Central memory CD4-positive, alpha-beta T cell (primary cell): Measurements from ENCODE around the gene DELE1.
A peak's percentile ranks its signal among the peaks of the same experiment; 100 is the strongest.

ENCODE experiments used
- DNase-seq: peaks from one replicate; pipeline ENCODE4 v3.0.0; 2022

DELE1 gene

DNA sequence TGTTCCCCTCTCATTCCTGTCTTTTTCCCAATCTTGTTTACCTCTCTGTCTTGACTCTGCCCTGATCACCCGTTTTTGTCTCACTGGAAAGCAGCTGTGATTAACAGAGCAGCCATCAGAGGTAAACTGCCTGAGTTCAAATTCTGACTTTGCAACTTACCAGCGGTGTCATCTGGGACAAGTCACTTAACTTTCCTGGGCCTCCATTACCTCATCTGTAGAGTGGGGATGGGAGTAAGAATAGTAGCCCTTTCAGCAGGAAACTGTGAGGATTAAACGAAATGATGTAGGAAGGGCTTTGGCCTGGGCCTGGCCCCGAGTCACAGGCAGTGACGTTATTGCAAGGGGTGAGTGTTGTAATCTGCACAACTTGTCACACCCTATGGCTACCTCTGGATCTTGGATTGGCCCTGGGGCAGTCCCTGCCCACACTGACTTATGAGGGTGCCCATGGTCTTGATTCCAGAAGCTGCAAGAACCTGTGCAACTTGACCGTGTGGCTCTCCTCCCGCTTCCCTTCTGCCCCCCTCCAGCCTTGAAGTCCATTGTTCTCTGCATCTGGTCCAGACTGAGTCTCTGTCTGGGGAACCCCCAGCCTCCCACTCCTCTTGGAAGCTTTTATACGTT lies 35.0 kb downstream of the DELE1 start:
- no peak for DNase-seq

DNA sequence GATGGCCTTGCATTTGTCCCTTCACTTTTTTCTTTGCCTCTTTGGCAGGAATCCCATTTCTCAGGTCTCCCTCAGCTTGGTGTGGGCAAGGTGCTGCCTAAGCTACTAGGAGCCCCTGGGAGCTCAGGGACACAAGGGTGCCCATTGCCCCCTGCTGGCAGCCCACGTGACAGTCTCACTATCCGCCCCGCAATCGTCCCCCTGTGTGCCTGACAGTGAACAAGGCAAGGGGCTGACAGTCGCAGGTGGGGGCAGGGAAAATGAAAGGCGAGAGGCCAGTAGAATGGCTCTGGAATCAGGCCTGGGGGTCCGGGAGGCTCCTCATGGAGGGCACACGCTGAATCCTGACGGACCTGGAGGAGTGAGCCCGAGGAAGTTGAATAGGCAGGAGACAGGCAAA lies 36.3 kb downstream of the DELE1 start:
- no peak for DNase-seq

DNA sequence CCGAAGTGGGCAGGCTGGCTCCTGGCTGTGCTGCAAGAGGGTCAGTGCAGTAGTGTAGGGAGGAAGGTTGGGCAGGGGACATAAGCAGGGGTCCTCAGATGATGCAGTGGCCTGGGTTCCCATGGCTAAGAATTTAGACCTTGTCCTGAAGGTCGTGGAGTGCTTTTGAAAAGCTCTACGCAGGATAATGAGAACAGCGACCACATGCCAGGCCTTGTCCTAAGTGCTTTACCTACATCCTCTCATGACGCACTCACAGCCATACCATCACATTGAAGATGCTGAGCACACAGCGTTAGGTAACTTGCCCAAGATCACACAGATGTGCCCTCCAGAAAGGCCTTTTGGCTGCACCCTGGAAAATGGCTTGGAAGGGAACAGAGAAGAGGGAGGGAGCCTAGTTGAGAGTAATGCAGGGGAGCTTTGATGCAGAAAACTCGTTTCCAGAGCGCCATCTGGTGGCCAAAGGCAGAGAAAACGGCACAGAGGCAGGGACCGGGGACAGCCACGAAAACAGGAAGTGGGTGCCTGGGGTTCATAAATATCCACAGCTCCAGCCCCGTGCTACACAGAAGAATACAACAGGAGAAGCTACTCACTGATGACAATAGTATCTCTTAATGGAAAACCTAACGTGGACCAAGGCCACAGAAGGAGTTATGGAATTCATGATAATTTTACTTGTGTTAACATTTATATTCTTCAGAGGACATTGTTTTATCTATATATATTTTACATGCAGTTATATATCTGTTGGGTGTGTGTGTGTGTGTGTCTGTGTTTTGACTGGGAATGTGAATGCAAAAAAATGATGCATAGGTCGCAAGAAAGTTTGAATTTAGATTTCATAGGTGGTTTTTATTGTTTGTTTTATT lies 37.0 kb downstream of the DELE1 start:
- DNase-seq: peak; percentile 85

DNA sequence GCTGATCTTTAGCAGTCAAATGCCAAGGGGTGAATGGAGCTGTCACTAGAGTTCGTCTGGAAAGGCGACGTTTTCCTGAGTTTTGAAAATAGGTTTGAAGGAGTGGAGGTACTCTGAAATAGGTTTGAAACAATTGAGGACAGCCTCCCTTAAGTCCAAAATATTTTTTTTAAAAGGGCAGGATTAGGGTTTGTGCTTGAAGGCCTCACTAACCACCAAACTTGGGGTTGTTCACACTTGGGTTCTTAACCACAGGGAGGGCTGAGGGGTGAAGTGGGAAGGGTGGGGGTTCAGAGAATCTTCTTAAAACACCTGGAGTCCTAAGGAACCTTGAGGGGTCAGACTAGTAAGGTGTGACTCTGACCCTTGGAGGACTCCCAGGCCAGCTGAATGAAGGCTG lies 37.8 kb downstream of the DELE1 start:
- no peak for DNase-seq

DNA sequence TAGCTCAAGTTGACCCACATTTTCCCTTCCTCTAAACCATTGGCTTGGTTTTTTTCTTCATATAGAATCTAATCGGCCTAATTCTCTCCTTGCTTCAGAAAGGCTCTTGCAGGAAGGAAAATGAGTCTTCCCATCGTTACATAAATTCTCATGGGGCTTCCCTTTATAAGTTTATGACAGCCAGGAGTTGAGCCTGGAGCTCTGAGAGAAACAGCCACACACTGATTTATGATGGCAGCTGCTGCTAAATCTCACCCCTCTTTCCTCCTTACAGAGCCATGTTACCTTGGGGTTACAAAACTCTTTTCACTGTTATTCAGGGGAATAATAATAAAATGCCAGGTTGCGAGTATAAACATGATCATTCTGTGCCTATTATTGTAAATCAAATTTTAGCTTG lies 40.0 kb downstream of the DELE1 start:
- no peak for DNase-seq

DNA sequence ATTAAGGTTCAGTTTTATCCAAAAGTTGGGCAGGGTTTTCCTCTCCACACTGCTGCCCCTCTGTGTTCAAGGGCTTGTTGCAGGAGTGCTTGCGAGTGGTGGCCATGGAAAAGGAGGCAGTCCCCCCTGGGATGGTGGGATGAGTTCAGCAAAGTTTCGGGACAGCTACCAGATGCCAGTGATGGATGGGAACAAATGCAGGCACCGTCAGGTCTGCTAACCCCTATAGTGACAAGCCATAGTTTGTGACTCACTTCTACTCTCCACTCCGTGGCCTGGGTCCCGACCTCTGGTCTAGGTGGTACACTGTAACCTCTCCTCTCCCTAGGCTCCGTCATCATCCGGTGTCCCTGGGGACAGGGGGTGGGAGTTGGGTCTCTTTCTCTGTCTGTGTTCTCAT lies 41.4 kb downstream of the DELE1 start:
- DNase-seq: no peak

DNA sequence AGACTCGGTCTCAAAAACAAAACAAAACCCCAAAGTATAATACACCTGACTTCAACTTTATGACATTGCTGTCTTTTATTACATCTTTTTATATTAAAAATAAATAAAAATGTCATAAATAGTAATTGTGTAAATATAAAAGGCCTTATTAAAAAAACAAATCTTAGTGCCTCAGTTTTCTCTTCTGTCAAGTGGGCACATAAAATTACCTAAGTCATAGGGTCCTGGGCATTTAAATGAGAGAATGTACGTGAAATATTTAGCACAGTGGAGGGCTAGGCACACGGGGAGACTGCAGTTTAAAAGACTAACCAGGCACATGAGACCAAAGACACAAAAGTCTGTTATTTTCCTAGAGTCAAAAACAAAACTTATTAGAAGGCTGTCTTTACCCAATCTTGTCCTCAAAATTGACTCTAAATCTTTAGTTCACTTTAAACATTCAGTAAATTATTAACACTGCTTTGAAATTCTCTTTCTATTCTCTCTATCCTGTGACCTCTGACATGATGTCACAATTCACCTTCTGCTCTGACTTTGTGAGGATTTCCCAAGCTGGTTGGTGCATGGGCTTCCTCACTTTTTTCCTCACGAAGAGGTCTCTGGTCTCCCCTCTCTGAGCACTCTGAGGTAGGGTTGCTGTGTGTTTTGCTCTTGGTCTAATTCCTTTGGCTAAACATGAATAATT lies 42.7 kb downstream of the DELE1 start:
- no peak for DNase-seq

DNA sequence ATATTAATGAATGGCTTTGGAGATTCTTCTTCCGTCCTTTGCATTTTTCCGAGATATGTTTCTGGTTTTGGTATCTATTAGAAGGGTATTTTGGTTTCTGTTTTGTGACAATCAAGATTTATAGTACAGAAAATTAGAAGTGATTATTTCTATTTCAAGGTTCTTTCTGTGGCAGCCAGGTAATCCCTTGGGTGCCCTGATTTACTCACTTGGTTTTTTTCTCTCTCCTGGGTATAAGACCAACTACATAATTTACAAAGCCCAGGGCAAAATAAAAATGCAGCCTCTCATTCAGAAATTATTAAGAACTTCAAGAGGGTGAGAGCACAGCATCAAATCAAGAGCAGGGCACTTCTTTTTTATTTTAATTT lies 43.3 kb downstream of the DELE1 start:
- DNase-seq: no peak

DNA sequence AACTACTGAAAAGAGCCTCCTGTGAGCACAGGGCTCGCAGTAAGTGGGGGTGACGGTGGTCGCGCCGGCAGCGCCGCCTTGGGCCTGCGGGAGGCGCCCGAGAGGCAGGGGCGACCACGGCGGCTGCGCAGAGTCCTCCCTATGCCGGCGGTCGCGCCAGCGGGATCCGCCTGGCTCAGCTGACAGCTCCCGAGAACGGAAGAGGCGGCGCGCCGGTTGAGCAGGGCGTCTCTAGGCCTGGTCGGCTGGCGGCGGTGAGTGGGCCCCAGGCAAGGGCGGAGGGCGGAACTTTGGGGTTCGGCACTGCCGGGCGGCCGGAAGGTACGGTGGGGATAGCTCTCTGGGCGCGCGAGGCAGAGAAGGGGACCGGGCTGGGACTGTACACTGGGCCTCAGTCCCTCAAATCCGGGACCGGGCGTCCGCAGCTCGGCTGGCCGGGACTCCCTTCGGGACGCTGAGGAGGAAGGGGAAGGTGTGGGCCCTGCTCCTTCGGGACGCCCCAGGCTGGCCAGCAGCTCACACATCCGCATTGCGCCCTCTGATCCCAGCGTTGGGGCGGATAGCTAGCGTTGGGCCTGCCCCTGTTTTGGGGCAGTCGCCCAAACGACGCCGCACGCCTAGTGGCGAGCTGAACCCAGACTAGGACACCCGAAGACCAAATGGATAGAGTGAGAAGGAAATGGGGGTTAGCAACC lies 45.4 kb downstream of the DELE1 start, which contains the start of gene RNF14:
RNF14 (plus strand) TSS at position 192 of the 695 bp plus-strand sequence. CDS start 4,484 bp downstream, outside the sequence.
- DNase-seq: peak; percentile 94

DNA sequence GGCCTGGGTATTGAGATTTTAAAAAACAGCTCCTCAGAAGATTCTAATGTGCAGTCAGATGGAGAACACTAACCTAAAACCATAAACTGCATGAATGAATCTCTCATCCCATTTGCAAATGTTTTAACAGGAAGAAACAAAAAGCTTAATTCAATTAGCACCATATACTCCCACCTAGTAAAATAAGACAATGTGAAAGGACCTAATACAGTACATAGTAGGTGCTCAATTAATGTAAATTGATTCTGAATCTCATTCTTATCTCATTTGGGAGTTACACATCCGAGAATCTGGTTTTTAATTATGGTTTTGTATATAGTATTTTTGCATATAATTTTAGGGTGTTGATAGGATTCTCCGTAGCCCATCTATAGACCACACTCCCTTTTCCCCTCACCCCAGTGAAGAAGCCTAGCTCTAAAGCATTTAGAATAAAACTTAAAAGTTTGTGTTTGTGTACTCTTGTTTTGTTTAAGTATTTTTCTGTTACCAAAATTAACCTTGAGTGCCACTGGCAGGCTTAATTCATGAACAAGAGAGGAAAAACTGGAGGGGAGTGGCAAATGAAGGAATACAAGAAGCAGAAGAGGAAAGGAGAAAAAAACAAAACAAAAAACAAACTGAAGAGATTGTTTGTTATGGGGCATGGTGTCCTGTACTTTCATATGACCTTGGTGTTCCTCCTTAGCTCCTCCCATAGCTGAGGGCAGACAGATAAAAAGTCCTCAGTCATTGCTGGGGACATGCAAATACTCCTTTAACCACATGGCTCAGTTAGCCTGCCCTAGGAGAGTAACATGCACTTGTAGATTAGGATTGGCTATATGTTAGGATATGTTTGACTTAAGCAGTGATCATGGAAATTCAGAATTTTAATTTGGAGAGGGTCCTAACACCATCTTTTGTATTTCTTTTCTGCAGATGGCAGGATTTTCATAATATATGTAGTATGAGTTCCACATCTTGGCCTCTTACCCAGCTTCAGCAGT lies 46.4 kb downstream of the DELE1 start:
- no peak for DNase-seq

DNA sequence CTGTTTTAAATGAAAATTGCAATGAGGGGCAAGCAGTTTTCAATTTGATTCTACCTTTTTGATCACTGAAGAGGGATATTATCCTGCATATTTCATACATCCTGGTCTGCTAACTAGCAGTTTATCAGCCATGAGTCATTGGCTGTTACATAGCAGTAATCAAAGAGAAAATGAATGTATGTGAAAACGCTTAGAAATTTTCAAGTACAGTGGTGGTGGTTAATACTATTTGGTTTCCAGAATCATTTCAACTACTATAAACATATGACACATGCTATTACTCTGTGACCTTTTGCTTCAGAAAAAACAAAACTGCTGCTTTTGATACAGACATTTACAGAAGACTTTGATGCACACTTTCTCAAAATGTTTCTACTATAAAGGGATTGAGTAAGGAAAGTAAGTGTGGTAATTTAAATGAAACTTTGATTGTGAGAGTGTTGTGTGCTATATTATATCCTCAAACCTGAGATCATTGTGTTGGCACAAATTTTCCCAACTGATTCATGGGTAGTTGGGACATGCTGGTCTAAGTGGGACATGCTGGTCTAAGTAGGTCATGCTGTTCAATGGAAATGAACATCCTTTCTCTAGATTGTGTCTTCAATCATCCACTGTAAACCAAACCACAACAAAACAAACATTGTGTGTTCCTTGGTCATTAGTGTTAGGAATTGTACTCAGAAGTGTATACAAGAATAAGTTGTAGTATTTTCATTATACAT lies 50.4 kb downstream of the DELE1 start:
- no peak for DNase-seq

DNA sequence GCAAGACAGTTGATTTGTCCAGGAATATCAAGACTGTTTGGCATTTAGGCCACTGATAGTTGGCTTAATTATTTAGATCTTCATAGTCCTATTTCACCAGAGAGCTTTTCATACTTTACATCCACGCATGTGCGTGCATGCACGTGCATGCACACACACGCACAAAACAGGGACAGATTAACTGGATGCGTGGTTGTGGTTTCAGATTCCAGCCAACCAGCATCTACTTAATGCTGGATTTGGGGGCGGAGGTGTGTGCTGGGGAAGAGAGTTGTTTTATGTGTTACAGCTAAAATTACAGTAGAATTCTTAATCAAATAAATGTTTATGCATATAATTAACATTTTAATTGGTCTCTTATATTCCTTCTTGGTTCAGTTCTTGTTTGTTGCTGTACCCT lies 52.5 kb downstream of the DELE1 start:
- no peak for DNase-seq

DNA sequence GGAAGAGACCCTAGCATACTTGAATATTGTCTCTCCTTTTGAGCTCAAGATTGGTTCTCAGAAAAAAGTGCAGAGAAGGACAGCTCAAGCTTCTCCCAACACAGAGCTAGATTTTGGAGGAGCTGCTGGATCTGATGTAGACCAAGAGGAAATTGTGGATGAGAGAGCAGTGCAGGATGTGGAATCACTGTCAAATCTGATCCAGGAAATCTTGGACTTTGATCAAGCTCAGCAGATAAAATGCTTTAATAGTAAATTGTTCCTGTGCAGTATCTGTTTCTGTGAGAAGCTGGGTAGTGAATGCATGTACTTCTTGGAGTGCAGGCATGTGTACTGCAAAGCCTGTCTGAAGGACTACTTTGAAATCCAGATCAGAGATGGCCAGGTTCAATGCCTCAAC lies 54.7 kb downstream of the DELE1 start:
- no peak for DNase-seq

DNA sequence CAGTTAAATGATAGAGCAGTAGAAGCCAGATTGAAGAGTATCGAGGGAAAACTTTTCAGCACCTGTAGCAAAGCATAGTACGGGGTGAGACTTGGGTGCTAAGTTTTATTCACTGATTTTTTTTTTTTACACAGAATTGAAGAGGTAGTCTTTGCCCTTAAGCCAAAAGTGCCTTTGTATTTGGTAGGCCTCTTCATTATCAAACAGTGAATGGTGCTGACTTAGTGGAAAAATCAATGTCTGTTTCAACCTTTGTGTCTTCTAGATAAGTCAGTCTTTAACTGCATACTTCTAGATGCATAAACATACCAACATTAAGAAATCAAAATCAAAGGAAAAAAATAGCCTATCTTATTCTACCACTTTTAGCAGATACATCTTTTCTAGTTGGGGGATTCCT lies 59.0 kb downstream of the DELE1 start:
- no peak for DNase-seq

DNA sequence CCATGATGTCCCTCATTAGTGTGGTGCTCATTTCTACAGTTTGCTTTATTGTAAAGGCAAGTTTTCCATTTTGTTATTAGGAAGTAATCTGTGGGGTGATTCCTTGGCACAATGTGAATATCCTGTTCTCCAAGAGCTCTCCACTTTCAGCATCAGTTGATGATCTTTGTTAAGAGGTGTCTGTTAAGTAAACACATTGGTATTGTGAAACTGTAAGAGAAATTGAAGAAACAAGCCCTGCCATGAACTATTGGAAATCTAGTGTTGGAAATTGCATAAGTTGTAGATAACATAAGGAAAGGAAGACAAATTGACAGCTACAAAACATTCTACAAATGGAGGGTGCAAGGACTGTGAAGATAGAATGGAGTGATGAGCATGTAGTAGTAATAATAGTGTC lies 62.4 kb downstream of the DELE1 start:
- no peak for DNase-seq

DNA sequence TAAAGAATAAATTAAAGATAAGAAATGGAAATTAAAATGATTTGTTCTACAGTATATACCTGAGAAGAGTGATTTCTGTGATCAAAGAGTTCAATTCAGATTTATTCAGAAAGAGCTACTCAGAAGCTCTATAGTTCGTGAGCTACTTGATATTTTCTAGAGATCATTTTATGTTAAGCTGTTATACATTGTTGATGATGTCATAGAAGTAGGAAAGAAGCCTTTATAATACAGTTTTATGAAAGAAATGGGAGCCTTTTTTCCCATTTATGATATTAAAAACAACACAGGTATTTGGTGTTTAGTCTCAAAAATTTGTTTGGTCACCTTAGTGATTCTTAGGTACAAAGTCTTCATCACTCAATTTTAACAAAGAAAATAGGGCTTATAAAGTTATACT lies 66.0 kb downstream of the DELE1 start:
- no peak for DNase-seq
